ENCODE results near the gene UGT1A9.
A peak's percentile ranks its signal among the peaks of the same experiment; 100 is the strongest.
"Not testable (repeated sequence)": the region's sequence is repeated elsewhere in the genome, so short reads cannot be mapped to it uniquely, and the experiment has no call there.

Gene UGT1A9

DNA sequence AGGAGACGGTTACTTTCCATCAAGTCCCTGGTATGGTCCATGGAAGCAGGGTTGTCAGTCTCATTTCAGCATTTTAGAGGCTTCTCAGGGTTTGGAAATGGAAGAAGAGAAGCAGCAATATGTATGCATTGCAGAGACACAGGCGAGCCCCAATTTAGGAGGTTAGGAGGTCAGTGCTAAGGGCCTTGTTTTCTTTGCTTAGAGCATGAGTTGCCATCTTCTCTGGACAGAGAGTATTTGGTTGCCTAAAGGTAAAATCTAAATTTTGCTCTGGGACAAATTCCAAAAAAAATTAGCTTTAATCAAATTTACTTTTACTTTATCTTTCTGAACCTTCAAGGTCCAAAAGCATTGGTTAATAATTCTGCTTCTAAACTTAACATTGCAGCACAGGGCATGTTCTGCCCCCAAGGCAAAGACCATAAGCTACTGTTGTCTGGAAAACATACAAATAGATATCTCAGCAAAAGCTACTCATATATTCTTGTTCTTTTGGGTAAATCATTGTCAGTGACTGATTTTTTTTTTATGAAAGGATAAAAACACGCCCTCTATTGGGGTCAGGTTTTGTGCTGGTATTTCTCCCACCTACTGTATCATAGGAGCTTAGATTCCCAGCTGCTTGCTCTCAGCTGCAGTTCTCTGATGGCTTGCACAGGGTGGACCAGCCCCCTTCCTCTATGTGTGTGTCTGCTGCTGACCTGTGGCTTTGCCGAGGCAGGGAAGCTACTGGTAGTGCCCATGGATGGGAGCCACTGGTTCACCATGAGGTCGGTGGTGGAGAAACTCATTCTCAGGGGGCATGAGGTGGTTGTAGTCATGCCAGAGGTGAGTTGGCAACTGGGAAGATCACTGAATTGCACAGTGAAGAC is at the start of gene UGT1A9:
TSS of gene UGT1A9 (plus strand) at position 609 of the 872 bp plus-strand sequence. CDS start at position 646, 37 bp downstream.
- no peak for FAIRE-seq

DNA sequence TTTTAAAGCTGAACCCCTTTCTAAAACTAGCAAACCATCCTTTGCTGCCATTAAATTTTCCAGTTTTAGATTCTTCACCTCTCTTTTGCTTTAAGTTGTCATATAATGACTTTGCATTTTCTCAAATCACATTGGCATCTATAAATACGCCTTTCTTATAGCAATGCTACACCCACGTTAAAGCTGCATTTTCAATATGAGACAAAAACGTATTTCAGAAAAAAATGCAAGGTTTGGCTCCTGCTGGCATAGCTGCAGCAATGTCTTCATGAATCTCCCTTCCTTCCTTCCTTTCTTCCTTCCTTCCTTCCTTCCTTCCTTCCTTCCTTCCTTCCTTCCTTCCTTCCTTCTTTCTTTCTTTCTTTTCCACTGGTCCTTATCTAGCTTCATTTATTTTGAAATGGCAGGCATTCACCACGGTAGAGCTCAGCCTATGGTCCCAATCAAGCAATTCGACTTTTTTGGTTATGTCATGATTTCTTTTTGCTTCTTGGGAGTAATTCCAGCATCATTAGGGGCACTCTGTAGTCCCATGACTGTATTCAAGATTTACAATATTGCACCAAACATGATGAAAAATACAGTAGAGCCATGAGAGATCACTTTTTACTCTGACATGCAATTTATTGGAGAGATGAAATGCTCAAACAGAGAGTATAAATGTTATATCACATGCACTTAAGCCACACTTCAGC is 44.2 kb upstream of the UGT1A9 start:
- no peak for FAIRE-seq

DNA sequence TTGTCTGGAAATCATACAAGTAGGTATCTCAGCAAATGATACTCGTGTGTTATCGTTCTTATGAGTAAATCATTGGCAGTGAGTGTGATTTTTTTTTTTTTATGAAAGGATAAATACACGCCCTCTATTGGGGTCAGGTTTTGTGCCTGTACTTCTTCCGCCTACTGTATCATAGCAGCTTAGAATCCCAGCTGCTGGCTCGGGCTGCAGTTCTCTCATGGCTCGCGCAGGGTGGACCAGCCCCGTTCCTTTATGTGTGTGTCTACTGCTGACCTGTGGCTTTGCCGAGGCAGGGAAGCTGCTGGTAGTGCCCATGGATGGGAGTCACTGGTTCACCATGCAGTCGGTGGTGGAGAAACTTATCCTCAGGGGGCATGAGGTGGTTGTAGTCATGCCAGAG is 35.4 kb upstream of the UGT1A9 start, which contains the start of gene UGT1A10:
TSS of gene UGT1A10 (plus strand) at position 143 of the 400 bp plus-strand sequence. CDS start at position 218, 75 bp downstream.
- FAIRE-seq = not testable (repeated sequence)

DNA sequence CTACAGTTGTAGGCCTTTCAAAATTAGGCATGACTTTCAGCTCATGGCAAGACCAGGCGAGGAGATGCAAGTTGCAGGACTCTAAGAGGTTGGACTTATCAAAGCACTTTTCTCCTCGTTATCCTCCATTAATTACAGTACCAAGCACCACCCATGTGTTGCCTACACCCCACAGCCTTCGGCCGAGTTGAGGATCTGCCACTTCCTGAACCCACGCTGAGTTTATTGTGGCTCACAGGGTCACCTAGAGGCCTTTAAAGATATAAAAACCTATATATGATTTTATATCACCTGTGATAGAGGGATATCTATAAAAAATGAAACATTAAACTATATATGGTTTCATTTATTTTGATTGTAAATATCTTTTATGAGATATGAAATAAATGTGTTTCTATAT is 32.9 kb upstream of the UGT1A9 start:
- peak; percentile 56 for FAIRE-seq

DNA sequence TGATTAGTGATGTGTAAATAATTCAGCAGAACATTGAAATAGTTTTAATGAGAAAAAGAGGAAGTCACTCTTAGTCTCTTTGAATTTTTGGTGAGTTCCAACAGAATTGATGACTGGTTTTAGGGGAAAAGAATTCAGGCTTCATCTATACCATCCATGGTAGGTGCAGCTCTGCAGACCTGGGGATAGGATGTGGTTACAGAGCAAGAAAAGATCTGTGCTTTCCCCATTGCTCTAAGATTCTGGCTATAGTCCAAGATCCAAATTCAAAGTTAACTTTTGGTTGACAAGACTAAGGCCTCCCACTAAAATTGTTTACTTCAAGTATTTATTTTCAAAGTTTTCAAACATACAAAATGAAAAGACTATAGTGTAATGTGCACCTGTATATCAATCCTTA is 31.8 kb upstream of the UGT1A9 start:
- FAIRE-seq = no peak

DNA sequence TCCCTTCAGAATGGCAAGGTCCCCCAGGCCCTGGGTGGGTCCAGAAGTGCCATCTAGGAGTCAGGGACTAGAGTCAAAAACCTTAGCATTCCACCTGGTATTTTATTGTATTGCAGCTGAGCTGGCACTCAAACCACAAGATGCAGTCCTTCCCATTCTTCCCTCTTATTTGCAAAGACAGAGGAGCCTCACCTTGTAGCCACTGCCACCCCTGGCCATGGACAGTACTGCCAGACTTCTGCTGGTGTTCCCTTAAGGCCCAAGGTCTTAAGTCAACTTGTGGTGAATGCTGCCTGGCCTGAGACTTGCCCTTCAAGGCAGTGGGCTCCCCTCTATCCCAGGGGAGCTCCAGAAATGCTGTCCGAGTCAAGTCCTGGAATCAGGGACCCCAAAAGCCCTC is 28.6 kb upstream of the UGT1A9 start:
- FAIRE-seq = no peak

DNA sequence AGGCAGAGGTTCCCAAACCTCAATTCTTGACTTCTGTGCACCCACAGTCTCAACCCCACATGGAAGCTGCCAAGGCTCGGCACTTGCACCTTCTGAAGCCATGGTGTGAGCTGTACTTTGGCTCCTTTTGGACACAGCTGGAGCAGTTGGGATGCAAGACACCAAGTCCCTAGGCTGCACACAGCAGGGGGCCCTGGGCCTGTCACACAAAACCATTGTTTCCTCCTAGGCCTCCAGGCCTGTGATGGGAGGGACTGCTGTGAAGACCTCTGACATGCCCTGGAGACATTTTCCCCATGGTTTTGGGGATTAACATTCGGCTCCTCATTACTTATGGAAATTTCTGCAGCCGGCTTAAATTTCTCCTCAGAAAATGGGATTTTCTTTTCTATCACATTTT is 25.7 kb upstream of the UGT1A9 start:
- FAIRE-seq = not testable (repeated sequence)

DNA sequence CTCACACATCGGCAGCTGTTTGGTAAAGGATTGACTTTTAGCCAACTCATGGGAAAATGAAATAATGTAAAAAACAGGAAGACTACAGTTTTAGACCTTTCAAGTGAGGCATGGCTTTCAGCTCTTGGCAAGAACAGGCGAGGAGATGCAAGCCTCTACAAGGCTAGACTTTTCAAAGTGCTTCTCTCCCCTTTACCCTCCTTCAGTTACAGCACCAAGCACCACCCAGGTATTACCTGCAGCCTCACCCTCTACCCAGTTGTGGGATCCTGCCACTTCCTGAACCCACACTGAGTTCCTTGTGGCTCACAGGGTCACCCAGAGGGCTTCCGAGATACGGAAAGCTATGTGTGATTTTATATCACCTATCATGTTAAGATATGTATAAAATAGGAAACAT is 20.7 kb upstream of the UGT1A9 start:
- FAIRE-seq = no peak

DNA sequence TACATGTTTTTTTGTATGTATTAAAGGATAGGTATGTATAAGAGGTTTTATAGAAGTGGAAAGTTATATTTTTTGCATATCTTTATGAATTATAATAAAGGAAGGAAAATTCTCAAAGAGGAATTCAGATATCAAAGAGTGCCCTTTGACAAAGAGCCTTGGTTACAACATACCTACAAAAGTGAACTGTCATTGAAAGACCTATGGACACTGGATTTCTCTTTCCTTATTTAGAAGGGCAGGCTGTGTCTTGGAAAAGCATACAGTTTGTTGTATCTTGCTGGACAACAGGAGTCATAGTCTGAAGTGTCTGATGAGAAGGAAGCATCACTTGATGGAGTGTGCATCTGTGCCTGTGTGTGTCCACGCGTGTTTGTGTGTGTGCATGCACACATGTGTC is 20.3 kb upstream of the UGT1A9 start:
- FAIRE-seq = no peak

DNA sequence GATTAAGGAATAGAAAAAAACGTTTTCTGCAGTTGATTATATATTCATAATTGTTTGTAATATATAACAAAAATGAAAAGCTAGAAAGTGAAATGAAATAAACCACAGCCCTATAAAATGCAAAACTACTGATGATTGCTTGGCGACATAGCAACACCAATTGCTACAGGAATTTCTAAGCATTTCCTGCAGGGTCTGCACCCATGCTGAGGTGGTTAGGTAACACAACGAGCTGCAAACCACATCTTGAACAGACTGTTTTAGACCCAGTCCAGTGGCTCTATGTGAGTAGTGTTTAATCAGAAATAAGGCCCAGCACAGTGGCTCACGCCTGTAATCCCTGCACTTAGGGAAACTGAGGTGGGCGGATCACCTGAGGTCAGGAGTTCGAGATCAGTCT is 17.2 kb upstream of the UGT1A9 start:
- FAIRE-seq = no peak

DNA sequence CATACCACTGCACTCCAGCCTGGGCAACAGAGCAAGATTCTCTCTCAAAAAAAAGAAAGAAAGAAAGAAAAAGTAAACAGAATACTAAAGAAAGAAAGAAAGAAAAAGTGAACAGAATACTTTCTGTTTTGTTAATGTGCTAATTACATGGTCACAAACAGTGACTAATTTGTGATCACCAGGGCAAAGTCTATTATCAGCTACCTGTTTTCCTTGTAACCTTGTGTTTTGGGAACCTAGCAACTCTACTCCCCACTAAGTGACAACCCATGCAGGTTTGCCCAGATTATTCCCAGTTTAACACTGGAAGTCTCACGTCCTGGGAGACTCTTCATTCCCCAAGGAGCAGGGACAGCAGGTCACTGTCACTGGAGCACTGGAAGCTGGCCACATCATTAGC is 16.7 kb upstream of the UGT1A9 start:
- no peak for FAIRE-seq

DNA sequence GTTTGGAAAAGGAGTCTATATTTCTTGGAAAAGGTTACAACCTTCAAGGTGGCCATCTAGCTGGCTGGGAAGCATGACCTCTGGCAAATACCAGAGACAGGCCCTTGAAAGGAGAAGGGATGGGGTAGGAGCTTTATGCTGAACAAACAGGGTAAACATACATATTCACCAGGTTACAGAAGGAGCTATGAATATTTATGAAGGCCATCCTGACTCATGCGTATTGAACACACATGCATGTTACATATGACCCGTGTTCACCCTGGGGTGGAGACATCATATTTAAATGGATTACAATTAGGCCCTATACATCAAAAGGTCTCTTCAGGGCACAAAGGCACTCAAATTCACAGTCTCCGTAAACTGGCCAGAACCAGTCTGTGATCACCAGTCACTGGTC is 15.8 kb upstream of the UGT1A9 start:
- FAIRE-seq = not testable (repeated sequence)

DNA sequence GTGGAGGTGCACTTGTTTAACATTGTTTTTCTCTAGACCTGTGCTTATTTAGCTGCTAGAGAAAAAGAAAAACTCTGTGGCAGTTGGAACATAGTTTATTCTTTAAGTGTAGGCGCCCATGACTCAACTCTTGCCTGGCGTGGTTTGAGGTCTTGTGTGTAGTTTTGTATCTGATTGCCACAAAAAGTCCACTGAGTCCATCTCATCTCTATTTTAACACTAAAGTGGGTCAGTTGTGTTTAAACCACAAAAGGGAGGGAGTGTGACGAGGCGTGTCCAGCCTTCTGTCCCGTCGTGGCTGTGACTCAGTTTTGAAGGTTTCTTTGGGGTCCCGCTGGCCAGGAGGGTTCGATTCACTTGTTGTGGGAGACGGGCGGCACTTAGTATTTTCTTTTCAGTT is 15.3 kb upstream of the UGT1A9 start:
- no peak for FAIRE-seq

DNA sequence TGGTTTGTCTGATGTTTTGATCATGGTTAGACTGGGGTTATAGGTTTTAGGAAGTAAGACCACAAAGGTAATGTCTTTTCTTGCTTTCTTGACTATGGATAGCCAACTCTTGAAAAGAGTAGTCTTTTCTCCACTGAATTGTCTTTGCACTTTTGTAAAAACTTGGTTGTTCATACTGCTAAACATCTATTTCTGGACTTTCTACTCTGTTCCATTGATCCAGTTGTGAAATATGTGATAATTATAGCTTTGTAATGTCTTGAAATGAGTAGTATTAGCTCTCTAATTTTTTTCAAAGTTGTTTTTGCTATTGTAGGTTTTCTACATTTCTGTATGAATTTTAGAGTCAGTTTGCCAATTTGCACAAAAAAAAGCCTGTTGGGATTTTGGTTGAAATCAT is 13.1 kb upstream of the UGT1A9 start:
- FAIRE-seq = no peak

DNA sequence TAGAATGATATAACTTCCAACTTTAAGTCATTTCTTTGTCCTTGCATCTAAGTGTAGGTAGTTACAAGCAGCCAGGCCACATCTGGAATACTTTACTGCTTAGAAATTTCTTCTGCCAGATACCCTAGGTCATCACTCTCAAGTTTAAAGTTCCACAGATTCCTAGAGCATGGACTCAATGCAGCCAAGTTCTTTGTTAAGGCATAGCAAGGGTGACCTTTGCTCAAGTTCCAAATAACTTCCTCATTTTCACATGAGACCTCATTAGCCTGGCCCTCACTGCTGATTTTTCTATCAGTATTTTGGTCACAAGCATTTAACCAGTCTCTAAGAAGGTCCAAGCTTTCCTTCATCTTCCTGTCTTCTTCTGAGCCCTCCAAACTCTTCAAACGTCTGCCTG is 7.8 kb upstream of the UGT1A9 start:
- FAIRE-seq = no peak

DNA sequence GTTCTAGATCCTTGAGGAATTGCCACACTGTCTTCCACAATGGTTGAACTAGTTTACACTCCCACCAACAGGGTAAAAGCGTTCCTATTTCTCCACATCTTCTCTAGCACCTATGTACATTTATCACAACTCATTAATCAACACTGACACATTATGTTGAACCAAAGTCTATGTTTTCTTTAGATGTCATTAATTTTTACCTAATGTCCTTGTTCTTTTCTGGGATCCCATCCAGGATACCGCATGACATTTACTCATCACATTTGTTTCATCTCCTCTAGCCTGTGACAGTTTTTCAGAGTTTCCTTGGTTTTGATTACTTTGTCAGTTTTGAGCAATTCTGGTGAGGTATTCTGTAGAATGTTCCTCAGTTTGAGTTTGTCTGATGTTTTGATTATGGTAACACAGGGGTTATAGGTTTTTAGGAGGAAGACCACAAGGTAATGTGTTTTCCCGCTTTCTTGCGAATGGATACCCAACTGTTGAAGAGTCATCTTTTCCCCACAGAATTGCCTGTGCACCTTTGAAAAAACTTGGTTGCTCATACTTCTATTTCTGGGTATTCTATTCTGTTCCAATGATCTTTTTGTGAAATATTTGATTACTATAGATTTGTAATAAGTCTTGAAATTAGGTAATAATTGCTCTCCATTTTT is 3.0 kb upstream of the UGT1A9 start:
- no peak for FAIRE-seq

DNA sequence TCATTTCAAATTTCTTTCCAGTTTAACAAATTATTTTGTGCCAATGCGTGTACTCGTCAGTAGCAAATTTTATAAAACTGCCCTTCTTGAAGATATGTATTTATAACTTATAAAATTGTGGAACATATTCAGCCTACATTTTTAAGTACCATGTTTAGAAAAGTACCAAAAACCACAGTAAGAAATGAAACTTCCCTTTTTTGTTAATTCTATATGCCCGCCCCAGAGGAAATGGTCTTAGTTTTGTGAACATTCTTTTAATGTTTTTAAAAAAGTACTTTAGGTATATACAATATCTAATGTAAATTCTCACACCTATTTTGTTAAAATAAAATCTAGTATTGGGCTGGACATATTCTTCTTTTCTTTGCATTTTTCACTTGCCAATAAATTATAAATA is 1.2 kb downstream of the UGT1A9 start:
- no peak for FAIRE-seq

DNA sequence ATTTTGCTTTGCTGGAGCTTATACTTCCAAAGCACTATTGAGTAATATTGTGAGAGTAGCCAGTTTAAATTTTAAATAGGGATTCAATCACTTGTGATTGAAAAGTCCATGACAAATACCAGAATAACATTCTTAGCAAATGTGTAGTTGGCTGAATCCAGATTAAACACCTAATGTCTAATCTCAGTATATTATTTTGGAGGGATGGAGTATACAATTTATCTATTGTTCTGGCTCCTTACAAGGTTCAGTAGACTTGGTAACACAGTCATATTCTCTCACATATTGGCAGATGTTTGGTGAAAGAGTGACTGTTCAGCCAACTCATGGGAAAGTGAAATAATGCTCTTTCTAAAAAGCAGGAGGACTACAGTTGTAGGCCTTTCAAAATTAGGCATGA is 2.2 kb downstream of the UGT1A9 start:
- no peak for FAIRE-seq

DNA sequence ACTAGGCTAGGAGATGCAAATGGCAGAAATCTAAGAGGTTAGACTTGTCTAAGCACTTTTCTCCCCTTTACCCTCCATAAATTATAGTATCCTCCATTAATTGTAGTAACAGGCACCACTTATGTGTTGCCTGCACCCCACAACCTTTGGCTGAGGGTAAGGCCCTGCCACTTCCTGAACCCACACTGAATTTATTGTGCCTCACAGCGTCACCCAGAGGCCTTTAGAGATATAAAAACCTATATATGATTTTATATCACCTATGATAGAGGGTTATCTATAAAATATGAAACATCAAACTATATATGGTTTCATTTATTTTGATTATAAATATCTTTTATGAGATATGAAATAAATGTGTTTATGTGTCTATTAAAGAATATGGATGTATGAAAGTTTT is 2.6 kb downstream of the UGT1A9 start:
- FAIRE-seq = no peak

DNA sequence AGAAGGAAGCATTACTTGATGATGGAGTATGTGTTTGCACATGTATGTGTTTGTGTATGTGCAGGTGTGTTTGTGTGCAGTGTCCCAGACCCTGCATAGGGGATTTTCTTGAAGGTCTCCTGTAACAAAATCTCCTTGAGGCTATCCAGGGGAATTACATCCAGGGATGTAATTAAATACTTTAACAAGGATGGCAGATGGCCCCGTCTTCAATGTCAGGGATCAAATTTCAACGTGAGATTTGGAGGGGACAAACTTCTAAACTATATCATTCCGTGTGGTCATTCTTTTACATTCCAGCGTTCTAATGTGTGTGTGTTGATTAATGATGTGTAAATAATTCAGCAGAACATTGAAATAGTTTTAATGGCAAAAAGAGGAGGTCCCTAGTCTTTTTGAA is 3.3 kb downstream of the UGT1A9 start:
- no peak for FAIRE-seq

DNA sequence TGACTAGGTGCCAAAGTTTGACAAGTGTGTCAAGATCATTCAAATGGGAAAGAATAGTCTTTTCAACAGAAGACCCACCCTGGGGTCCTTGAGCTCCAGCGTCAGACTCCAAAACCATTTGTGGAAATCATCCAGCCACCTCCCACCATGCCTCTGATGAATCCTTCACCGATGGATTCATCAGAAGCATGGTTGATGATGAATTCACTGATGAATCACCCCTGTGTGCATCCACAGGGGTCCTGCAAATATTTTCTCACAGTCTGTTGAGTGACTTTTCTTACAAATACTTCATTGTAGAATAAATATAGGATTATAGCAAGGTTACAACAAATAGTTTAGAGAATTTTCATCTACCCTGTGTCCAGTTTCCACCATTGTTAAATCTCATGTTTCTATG is 4.3 kb downstream of the UGT1A9 start:
- FAIRE-seq = no peak

DNA sequence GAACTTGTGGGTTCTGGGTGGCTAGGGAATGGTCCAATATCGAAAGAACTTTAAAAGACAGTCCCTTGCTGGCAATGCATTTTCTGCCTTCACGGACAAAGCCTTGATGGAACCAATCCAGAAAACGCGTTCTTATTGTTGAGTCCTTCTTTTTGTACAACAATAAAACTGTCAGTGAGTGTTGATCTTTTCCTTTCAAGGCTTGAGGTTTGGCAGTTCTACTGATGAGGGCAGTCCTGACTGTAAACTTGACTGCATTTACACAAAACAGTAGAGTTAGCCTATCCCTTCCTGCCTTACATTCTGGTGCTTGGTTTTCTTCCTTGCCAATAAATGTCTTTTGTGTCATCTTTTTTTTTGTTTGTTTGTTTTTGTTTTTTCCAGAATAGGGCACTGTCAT is 7.5 kb downstream of the UGT1A9 start:
- no peak for FAIRE-seq

DNA sequence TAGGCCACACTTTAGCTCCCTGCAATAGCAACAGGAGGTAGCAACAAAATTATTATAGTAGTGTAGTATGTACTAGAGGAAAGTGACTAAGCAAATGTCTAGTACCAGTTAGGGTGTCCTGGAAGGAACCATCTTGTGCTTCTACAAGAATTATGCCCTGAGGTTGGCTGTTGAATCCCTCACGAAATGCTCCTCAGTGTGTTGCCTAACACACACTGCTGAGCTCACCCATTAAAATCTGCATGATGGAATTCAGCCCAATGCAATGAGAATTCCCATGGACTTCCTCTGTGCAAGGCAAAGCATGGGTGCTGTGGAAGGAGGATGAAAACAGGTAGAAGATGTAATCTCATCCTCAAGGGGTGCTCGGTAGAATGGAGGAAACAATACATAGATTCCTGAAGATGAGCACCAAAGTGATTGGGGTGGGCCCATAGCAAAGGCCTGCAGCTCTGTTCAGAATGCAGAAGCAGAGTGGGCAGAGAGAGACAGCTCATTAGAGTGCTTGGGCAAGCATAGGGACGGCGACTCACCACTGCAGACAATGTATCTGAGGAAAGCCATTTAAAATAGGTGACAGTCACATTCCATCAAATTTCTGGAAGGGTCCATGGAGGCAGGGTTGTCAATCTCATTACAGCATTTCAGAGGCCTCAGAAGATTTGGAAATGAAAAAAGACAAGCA is 8.8 kb downstream of the UGT1A9 start:
- no peak for FAIRE-seq

Data from TTC549 (cell line).